K562 (cell line): Measurements from ENCODE around the gene MACF1.

Experiments
- BRF2 ChIP-seq: IDR thresholded peaks from 3 replicates; pipeline ENCODE4 v1.6.1; 2011; ENCODE audit warnings: borderline replicate concordance, mild to moderate bottlenecking; ENCODE audit not compliant: insufficient read length, insufficient read depth
- CTCF ChIP-seq, 3 experiments: IDR thresholded peaks in 2 of 3; conservative IDR thresholded peaks in 1 of 3; 2 replicates each; pipeline ENCODE4 v1.5.1; 2011 to 2012; ENCODE audit warnings: low read length in 3 of 3, mild to moderate bottlenecking in 3 of 3, control low read depth in 2 of 3, improper control_type of control experiment in 1 of 3, inconsistent platforms in 1 of 3, low read depth in 1 of 3, mixed read lengths in 1 of 3, moderate library complexity in 1 of 3; ENCODE audit not compliant: insufficient read depth in 2 of 3
- HINFP ChIP-seq: fragments of 450-650 bp; conservative IDR thresholded peaks from 2 replicates; pipeline ENCODE4 v1.6.1; 2016; ENCODE audit warnings: missing genetic modification characterization, low read depth, mild to moderate bottlenecking, control low read depth, missing compliant biosample characterization
- NFIC ChIP-seq: fragments of 450-650 bp; IDR thresholded peaks from 2 replicates; pipeline ENCODE4 v1.6.1; 2017; ENCODE audit warnings: mild to moderate bottlenecking, inconsistent platforms
- THRA ChIP-seq: fragments of 450-650 bp; IDR thresholded peaks from 2 replicates; pipeline ENCODE4 v1.6.1; 2017; ENCODE audit warnings: mild to moderate bottlenecking, moderate library complexity
- UBTF ChIP-seq, 2 experiments: IDR thresholded peaks; 2 replicates each; pipeline ENCODE4 v1.6.1; 2012; ENCODE audit warnings: improper control_type of control experiment in 2 of 2, low read depth in 2 of 2, low read length in 2 of 2, borderline replicate concordance in 1 of 2
- ZNF121 ChIP-seq: sonication (generic); formaldehyde crosslinking; conservative IDR thresholded peaks from 2 replicates; pipeline ENCODE4 v1.8.0; 2022; ENCODE audit warnings: missing genetic modification reagents

GRCh38 chr1:39195166-39196111, 9.1 kb upstream of the MACF1 start:
- TF ChIP-seq HINFP (tag), result no peak
- TF ChIP-seq BRF2, result no peak
- TF ChIP-seq CTCF (IDR thresholded peaks at IDR 0.05 in 2 of 3, conservative IDR thresholded peaks at IDR 0.05 in 1 of 3; ENCODE audit: insufficient read depth in 2 of 3, low read depth in 1 of 3, low read length in 3 of 3), result no peak
- no peak for TF ChIP-seq NFIC
- TF ChIP-seq THRA, result no peak
- no peak for TF ChIP-seq UBTF (IDR thresholded peaks at IDR 0.05; ENCODE audit: borderline replicate concordance in 1 of 2, low read depth in 2 of 2, low read length in 2 of 2)
- TF ChIP-seq ZNF121 (CRISPR knock-in tag), result no peak
